ENCODE measurements around the gene PMEL. TPM values are rescaled to one million over a fixed set of nuclear protein-coding genes. Genes with fewer than 3 reads are reported as not detected.
A peak's percentile ranks its signal among the peaks of the same experiment; 100 is the strongest.
"Not testable (repeated sequence)": the region's sequence is repeated elsewhere in the genome, so short reads cannot be mapped to it uniquely, and the experiment has no call there.

Gene PMEL
- total RNA-seq, 2 donors from 2014 or later: 2.0 to 5.0 TPM

GRCh38 chr12:55985976-55986375 lies 20.1 kb upstream of the PMEL start:
- intact Hi-C loops (cut with DNase I, micrococcal nuclease); ATAC-seq; DNase-seq: not testable (repeated sequence)

GRCh38 chr12:55985341-55985740 lies 19.5 kb upstream of the PMEL start:
- DNase-seq: no peak
- intact Hi-C loops (cut with DNase I, micrococcal nuclease): no loop called here

GRCh38 chr12:55984861-55985260 lies 19.0 kb upstream of the PMEL start:
- intact Hi-C loops (cut with DNase I, micrococcal nuclease): no loop called here
- DNase-seq (no peak), ATAC-seq (no peak)

More at GRCh38 chr12:55985341-55985740, 19.5 kb upstream of the PMEL start:
- no peak for ATAC-seq

GRCh38 chr12:55983232-55983842 lies 17.5 kb upstream of the PMEL start:
- DNase-seq (no peak), ATAC-seq (no peak)
- intact Hi-C loops (cut with DNase I, micrococcal nuclease): no loop called here

- no peak for ATAC-seq
Measured at GRCh38 chr12:55982319-55982936, 16.6 kb upstream of the PMEL start.

GRCh38 chr12:55981882-55982281 lies 16.0 kb upstream of the PMEL start:
- intact Hi-C loops (cut with DNase I, micrococcal nuclease); DNase-seq; ATAC-seq: not testable (repeated sequence)

More at GRCh38 chr12:55982319-55982936, 16.6 kb upstream of the PMEL start:
- DNase-seq: no peak
- intact Hi-C loops (cut with DNase I, micrococcal nuclease): no loop called here

GRCh38 chr12:55979069-55979468 lies 13.2 kb upstream of the PMEL start:
- no peak for DNase-seq
- intact Hi-C loops (cut with DNase I, micrococcal nuclease): no loop called here
- no peak for ATAC-seq

GRCh38 chr12:55978393-55978792 lies 12.6 kb upstream of the PMEL start:
- intact Hi-C loops (cut with DNase I, micrococcal nuclease): no loop called here
- ATAC-seq: no peak

GRCh38 chr12:55974308-55974730 lies 8.5 kb upstream of the PMEL start:
- peak; percentile 57 for ATAC-seq
- DNase-seq: peak; percentile 66
- intact Hi-C loops (cut with DNase I, micrococcal nuclease): loop anchor here in 1 of 2 donors (5.0 kb wide), 1 partner anchor 42 kb away; the partner anchor contains the start of gene DGKA

More at GRCh38 chr12:55978393-55978792, 12.6 kb upstream of the PMEL start:
- DNase-seq: no peak

- peak; percentile 84 for ATAC-seq
- intact Hi-C loops (cut with DNase I, micrococcal nuclease): loop anchor here in 1 of 2 donors (5.0 kb wide), 1 partner anchor 41 kb away; the partner anchor contains the start of gene DGKA
- DNase-seq: peak; percentile 97 to 100
Measured at GRCh38 chr12:55973599-55974307, 7.9 kb upstream of the PMEL start, which contains the start of gene RAB5B. Gene RAB5B (plus strand): TSS chr12:55974078. CDS start chr12:55986961, 12,883 bp downstream.

- intact Hi-C loops (cut with DNase I, micrococcal nuclease): loop anchor here in 1 of 2 donors (5.0 kb wide), 1 partner anchor 41 kb away; the partner anchor contains the start of gene DGKA
- ATAC-seq (peak; percentile 25), DNase-seq (peak in 1 of 2 donors; percentile 35)
Measured at GRCh38 chr12:55972911-55973598, 7.2 kb upstream of the PMEL start.

- ATAC-seq: no peak
Measured at GRCh38 chr12:55972456-55972855, 6.6 kb upstream of the PMEL start.

GRCh38 chr12:55972042-55972441 lies 6.2 kb upstream of the PMEL start:
- ATAC-seq (no peak), DNase-seq (no peak)

More at GRCh38 chr12:55972456-55972855, 6.6 kb upstream of the PMEL start:
- no peak for DNase-seq
- intact Hi-C loops (cut with DNase I, micrococcal nuclease): loop anchor here in 1 of 2 donors (5.0 kb wide), 1 partner anchor 40 kb away; the partner anchor contains the start of gene DGKA

GRCh38 chr12:55970775-55971174 lies 4.9 kb upstream of the PMEL start:
- ATAC-seq: no peak
- intact Hi-C loops (cut with DNase I, micrococcal nuclease): loop anchor here in 1 of 2 donors (5.0 kb wide), 1 partner anchor 38 kb away; the partner anchor contains the start of gene DGKA
- DNase-seq: no peak

More at GRCh38 chr12:55972042-55972441, 6.2 kb upstream of the PMEL start:
- intact Hi-C loops (cut with DNase I, micrococcal nuclease): loop anchor here in 1 of 2 donors (5.0 kb wide), 1 partner anchor 40 kb away; the partner anchor contains the start of gene DGKA

- DNase-seq (no peak), ATAC-seq (no peak)
- intact Hi-C loops (cut with DNase I, micrococcal nuclease): no loop called here
Measured at GRCh38 chr12:55969356-55969755, 3.5 kb upstream of the PMEL start.

GRCh38 chr12:55966408-55967281 lies 803 bp upstream of the PMEL start, which contains the start of gene CDK2:
Gene CDK2 (plus strand): TSS chr12:55966830. CDS start chr12:55967009, 179 bp downstream.
- ATAC-seq (peak; percentile 98), DNase-seq (peak; percentile 94 to 98)
- intact Hi-C loops (cut with DNase I, micrococcal nuclease): no loop called here

GRCh38 chr12:55965240-55965639 lies 602 bp downstream of the PMEL start:
- ATAC-seq: no peak
- no peak for DNase-seq
- intact Hi-C loops (cut with DNase I, micrococcal nuclease): no loop called here

Data from left colon (tissue), 2 donors.